HG02759 (cell line): ENCODE results near the gene ITGA6.

Experiments used
- ATAC-seq: cut with Tn5 transposase; IDR thresholded peaks from one replicate; pipeline ENCODE4 v1.9.1; 2021; ENCODE audit warnings: mild to moderate bottlenecking, moderate library complexity; ENCODE audit not compliant: unreplicated experiment

ITGA6 gene

DNA sequence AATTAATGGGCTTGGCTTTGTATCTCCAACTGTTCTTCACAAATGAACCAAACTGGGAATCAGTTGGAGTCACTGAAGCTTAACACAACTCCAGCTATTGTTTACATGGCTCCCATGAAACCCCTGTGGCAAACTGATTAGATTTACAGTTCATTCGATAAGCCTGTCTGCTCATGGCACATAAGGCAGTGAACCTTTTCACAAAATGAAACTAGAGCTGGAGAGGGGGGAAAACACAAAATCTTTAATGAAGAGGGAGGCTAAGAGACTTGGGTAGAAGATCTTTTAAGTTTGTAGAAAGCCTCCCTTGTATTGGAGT is 11.6 kb upstream of the ITGA6 start:
- no peak for ATAC-seq

GRCh38 chr2:172416447-172417058 is 10.8 kb upstream of the ITGA6 start:
- no peak for ATAC-seq

- no peak for ATAC-seq
These were observed 7.2 kb upstream of the ITGA6 start for GRCh38 chr2:172420216-172420615.

DNA sequence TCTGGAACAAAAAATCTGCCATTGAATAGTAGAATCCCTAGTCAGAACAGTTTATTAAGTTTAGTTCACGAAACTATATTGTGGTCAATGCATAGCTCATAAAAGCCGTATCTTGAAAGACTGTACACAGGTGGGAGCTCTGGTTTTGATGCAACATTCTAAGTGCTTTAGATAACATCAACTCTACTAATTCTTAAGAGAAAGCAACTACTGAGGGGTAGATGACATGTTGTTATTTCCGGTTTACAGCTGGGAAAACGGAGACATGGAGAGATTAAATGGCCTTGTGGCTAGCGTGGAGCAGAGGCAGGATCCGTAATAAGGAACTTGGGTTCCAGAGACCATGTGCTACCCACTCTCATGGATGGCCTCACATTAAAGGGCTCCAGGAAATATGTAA is 4.2 kb upstream of the ITGA6 start:
- ATAC-seq = no peak

GRCh38 chr2:172425336-172425735 is 2.0 kb upstream of the ITGA6 start:
- no peak for ATAC-seq

DNA sequence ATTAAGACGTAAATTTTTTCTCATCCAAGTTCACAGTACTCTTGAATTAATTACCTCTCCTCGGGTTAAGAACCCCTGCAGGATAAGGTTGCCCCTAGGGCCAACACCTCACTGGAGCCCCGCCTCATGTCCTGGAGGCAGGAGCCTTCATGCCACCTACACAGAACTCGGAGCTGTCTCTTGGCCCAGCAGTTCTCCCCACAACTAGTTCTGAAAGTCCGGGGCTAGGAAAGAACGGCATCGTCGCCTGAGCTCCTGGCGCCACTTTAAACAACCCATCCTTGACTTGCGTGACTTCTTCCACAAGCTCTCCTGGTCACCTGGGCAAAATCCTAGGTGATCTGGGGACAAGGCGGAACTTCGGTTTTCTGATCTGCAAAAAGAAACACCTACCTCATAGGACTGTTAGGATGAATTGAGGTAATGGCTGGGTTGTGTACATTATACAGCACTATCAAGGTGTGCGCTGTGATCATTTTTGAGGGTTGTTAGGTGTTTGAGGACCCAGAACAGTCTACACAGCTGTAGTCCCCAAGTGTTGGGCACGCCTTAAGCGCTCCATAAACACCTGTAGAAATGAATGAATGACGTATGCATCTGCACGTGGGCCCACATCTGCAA is 641 bp upstream of the ITGA6 start:
- no peak for ATAC-seq

- ATAC-seq = peak; percentile 31
These were observed 825 bp downstream of the ITGA6 start for GRCh38 chr2:172427990-172428831.

DNA sequence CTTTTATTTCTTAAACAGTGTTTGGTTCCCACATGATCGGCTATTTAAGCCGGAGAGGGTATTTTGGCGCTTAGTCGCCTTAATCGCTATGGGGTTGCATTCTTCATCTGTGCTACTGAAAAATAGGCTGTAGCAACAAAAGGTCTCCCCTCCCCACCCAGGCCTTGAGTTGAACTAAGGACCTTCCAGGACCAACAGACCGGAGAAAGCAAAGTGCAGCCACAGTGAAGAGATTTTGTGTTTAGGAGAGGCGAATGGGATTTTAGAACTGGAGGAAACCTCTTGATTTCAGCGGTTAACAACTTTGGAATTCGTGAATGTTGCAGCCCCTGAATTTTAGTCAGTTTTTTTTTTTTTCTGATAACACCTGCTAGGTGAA is 1.4 kb downstream of the ITGA6 start:
- no peak for ATAC-seq

GRCh38 chr2:172429301-172429968 is 2.0 kb downstream of the ITGA6 start:
- ATAC-seq = no peak

DNA sequence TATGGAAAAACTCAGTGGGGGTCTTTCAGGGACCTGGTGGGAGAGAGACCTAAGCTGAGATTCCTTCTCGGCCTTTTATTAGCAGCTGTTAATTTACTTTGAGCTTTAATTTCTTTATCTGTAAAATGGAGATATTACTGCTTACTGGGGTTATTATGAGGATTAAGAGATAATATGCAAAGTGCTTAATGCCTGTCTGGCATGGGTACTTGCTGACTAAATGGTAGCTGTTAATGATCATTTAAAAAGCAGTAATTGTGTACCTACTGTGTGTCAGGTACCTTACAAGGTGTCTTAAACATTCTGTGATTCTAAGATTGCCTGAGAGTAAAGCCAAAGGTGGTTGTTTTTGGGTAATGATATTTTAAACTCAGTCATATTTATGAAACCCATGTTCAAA is 2.6 kb downstream of the ITGA6 start:
- no peak for ATAC-seq

DNA sequence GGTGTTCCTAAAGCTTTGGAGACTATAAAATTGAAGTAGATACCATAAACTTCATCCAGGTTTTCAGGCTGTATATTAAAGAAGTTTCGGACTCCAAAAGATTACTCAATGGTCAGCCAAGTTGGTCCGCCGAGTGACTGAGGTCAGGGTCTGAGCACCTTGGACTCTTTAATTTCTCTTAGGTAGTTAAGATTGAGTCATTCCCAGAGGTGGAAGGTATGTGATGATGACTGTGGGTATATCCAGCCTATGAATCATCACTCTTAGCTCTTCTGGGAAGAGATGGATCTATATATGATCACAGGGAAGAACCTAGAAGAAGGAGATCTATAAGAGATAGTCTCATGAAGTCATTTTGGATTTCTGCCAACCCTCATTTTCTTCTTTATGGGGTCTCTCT is 3.3 kb downstream of the ITGA6 start:
- ATAC-seq = no peak

- ATAC-seq = no peak
These were observed 4.1 kb downstream of the ITGA6 start for GRCh38 chr2:172431463-172431862.

- ATAC-seq = no peak
These were observed 4.6 kb downstream of the ITGA6 start for GRCh38 chr2:172431993-172432392.

DNA sequence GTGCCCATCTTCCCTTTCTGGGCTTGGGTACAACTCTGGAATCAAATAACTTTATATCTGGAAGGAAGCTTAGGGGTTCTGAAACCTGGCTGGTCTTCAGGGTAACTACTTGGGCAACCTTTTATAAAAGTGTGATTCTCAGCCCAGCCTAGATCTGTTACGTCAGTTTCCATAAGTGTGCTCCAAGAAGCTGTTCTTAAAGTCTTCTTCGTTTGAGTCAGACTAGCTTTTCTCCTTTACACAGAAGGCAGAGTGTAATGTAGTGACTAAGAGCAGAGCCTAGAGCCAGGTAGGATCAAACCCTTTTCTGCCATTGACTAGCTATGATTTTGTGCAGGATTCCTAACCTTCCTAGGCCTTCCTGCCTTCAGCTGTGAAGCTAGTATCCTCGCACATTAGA is 5.8 kb downstream of the ITGA6 start:
- ATAC-seq = no peak

GRCh38 chr2:172434821-172435605 is 7.6 kb downstream of the ITGA6 start:
- no peak for ATAC-seq

DNA sequence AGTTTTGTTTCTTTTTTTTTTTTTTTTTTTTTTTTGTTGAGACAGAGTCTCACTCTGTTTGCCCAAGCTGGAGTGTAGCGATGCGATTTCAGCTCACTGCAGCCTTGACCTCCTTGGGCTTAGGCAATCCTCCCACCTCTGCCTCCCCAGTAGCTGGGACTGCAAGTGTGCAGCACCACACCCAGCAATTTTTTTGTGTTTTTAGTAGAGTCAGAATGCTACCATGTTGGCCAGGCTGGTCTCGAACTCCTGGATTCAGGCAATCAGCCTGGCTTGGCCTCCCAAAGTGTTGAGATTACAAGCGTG is 8.2 kb downstream of the ITGA6 start:
- ATAC-seq = no peak

DNA sequence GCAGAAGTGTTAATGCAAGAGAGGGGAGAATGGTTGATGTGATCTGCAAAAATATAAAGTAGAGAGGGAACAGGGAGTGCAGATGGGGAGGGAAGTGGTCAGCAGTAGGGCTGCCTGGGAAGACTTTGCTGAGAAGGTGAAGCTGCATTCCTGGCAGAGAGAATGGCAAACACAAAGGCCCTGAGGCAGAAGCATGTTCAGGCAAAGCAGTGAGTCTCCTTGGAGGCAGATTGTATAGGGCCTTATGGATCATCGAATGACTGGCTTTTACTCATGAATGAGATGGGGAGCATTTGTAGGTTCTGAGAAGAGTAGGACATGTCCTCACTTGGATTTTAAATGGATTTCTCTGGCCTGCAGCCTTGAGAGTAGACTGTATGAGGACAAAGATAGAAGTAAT is 9.5 kb downstream of the ITGA6 start:
- no peak for ATAC-seq

- peak; percentile 80 for ATAC-seq
These were observed 10.3 kb downstream of the ITGA6 start for GRCh38 chr2:172437419-172438341.

DNA sequence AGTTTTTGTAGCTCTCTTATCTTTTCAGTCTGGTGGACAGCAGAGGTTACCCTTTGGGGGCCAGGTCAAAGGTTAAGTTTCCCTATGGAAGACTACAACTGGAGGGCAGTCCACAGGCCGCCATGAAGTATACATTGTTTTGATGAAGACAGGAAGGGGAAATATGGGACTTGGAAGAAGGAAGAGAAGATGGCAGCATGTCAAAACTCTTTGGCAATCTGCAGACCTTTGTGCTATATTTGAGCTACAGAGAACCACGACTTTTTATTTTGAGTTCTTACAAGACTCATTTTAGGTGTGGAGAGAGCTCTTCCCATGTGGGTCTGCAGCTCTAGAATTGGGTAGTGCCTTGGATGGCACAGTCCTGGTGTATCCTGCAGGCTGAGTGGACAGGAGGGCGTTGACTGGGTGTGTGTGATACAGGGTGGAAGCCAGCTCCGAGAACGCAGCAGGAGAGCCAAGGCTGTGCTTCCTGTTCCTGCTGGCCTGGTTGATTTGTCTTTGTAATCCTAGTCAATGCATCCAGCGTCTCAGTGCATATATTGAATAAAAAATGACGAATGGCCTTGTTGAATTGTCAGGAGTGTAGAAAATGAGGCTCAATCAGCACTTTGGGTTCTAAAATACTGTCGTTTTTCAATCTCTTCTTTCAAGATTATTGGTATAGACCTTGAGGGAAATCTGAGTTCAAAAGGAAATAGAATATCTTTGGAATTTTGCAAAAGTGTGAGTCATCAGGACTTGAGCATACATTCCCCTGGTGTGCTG is 11.5 kb downstream of the ITGA6 start:
- no peak for ATAC-seq

GRCh38 chr2:172439509-172439860 is 12.1 kb downstream of the ITGA6 start:
- ATAC-seq = no peak
